ENCODE data around the gene VSTM4.

DNA sequence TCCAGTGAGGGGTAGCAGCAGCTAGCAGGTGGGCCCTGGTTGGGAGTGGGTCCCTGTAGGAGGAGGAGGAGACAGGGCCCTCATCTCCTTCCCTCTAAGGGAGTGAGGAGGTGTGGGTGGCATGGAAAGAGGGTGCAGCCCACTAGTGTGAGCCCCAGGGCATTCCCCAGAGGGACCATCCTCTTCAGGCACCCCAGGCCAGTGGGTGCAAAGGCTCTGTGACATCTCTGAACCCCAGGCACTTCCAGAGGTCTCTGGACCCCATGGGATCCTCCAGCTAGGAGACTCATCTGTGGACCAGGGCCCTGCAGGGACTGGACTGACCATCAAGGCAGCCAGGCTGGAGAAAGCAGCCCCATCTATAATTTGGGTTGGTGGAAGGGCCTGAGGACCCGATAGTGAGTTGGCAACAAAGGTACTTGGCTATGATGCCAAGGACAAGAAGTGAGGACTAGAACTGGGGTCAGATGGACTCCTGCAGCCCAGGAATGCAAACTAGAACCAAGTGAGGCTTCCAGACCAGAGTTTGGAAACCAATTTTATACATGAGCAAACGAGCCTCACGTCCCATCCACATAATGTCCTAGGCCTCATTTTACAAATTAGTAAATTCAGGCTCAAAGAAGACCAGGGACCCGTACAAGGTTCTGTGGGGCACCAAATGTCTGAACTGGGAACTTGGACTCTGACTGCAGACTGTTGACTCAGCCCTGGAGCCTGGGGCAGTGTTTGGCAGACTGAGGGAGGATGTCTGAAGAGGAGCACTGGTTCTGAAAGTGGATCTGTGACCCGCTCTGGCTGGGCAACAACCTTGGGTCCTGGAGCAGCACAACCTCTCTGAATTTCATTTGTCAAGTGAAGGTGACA, 1.4 kb upstream of the VSTM4 start:
- TF ChIP-seq CTCF (IDR thresholded peaks at IDR 0.05) (no peak), POLR2A (IDR thresholded peaks at IDR 0.05) (no peak)

Measured in adrenal gland (tissue), 5 donors.